T-cell (primary cell): ENCODE data around the gene VPS41. TPM values are rescaled to one million over a fixed set of nuclear protein-coding genes. Genes with fewer than 3 reads are reported as not detected.

Experiments
- ATAC-seq, 4 experiments: fragments of 200-7000 bp in 3 of 4; fragments of 150-1000 bp in 1 of 4; cut with Tn5 transposase; replicated peaks in 1 of 4; 1 replicate in 3 of 4; 2 replicates in 1 of 4; pipeline ENCODE4 v1.10.0; 2021; ENCODE audit warnings: moderate library complexity in 3 of 4, mild to moderate bottlenecking in 2 of 4, moderate number of reproducible peaks in 1 of 4
- CTCF ChIA-PET, 2 donors: fragments of 300-600 bp; sonication (Branson Sonifier 250); formaldehyde crosslinking; loops; one replicate each; lab custom pipeline; 2022; ENCODE audit warnings: antibody characterized with exemption in 2 of 2; lab: Charles Lee
- POLR2A ChIA-PET, 2 donors: fragments of 300-600 bp; sonication (Branson Sonifier 250); formaldehyde crosslinking; loops; one replicate each; lab custom pipeline; 2022; ENCODE audit warnings: antibody characterized with exemption in 2 of 2; lab: Charles Lee
- DNase-seq, 35 experiments: peaks; one replicate each; pipeline versions ENCODE4 v3.0.0 to v3.0.0-alpha.2; 2013 to 2023
- H3K27ac ChIP-seq: one replicate; pipeline ENCODE4 v1.5.1; 2013; ENCODE audit warnings: low read length
- H3K27me3 ChIP-seq, 2 experiments: replicated peaks in 1 of 2; 1 replicate in 1 of 2; 2 replicates in 1 of 2; pipeline versions ENCODE4 v1.6.1 to v1.7.0; 2013; ENCODE audit warnings: low read length in 1 of 2, mixed read lengths in 1 of 2; ENCODE audit not compliant: control insufficient read depth in 2 of 2, insufficient read depth in 2 of 2; ENCODE audit errors: extremely low read depth in 1 of 2
- H3K36me3 ChIP-seq, 2 donors: 1 replicate in 1 of 2; 2 replicates in 1 of 2; pipeline versions ENCODE4 v1.6.1 to v1.7.0; 2013; ENCODE audit warnings: low read length in 1 of 2; ENCODE audit not compliant: control insufficient read depth in 2 of 2, insufficient read depth in 1 of 2; ENCODE audit errors: extremely low read depth in 1 of 2
- H3K4me1 ChIP-seq, 2 experiments: 1 replicate in 1 of 2; 2 replicates in 1 of 2; pipeline versions ENCODE4 v1.6.1 to v1.7.0; 2013; ENCODE audit warnings: low read length in 2 of 2, mixed read lengths in 1 of 2; ENCODE audit not compliant: insufficient read depth in 2 of 2, control insufficient read depth in 1 of 2; ENCODE audit errors: extremely low read depth in 1 of 2
- H3K4me3 ChIP-seq, 2 donors: 1 replicate in 1 of 2; 2 replicates in 1 of 2; pipeline versions ENCODE4 v1.5.1 to v1.7.0; 2013; ENCODE audit warnings: mild to moderate bottlenecking in 2 of 2, low read length in 1 of 2, moderate library complexity in 1 of 2; ENCODE audit not compliant: control insufficient read depth in 1 of 2; ENCODE audit errors: extremely low read depth in 1 of 2
- H3K9me3 ChIP-seq: 2 replicates; pipeline ENCODE4 v1.7.0; 2013
- H3K27ac Mint-ChIP-seq, 2 donors: one replicate each; pipeline ENCODE4 v1.8.0; 2020 to 2021; ENCODE audit warnings: mild to moderate bottlenecking in 2 of 2, mixed read lengths in 2 of 2
- H3K27me3 Mint-ChIP-seq, 2 donors: one replicate each; pipeline ENCODE4 v1.8.0; 2021 to 2022; ENCODE audit warnings: mixed read lengths in 2 of 2
- H3K36me3 Mint-ChIP-seq: one replicate; pipeline ENCODE4 v1.8.0; 2021; ENCODE audit warnings: mixed read lengths
- H3K4me1 Mint-ChIP-seq, 3 donors: one replicate each; pipeline ENCODE4 v1.8.0; 2020 to 2022; ENCODE audit warnings: mixed read lengths in 3 of 3, mild to moderate bottlenecking in 1 of 3
- H3K4me3 Mint-ChIP-seq, 3 donors: one replicate each; pipeline ENCODE4 v1.8.0; 2020 to 2022; ENCODE audit warnings: mild to moderate bottlenecking in 3 of 3, mixed read lengths in 3 of 3, moderate library complexity in 3 of 3
- H3K9me3 Mint-ChIP-seq, 3 donors: one replicate each; pipeline ENCODE4 v1.8.0; 2020 to 2022; ENCODE audit warnings: mixed read lengths in 3 of 3
- WGBS: methylation state at CpG from one replicate; pipeline ENCODE4 v1.1.5; 2013; ENCODE audit warnings: missing lambda C conversion rate; ENCODE audit not compliant: insufficient coverage; 5-methylcytosine and 5-hydroxymethylcytosine counted together
- total RNA-seq, 35 experiments: library from RNA in 6 of 35; stranded (reverse) in 6 of 35; fragments of 120-200 nt in 1 of 35; gene quantifications; one replicate each; pipeline versions ENCODE4 v1.2.1 to v1.2.4 and lab custom pipeline; 2013 to 2026

The VPS41 gene
- total RNA-seq, 5 donors from 2014 or later (not counting 1 experiment from before 2014, with no cell fraction given): 45.6 to 68.3 (median 55.3) TPM

GRCh38 chr7:38702002-38702535, 206.9 kb downstream of the VPS41 start:
- H3K9me3 ChIP-seq: no peaks in the 10 kb centered on the region
- H3K4me3 ChIP-seq: no peak overlapping the region
- H3K27ac Mint-ChIP-seq: no peak overlapping the region
- H3K9me3 Mint-ChIP-seq: peaks cover 0 to 3% (median 3%) of the 10 kb centered on the region in 3 donors
- peaks cover 0 to 4% of the 10 kb centered on the region in 2 experiments for H3K27me3 ChIP-seq
- no peaks in the 10 kb centered on the region for H3K36me3 ChIP-seq
- H3K4me1 ChIP-seq: no peaks in the 10 kb centered on the region
- ChIA-PET POLR2A (no interaction called here), CTCF (interaction anchor here in 1 of 2 donors (0.8 kb wide), 1 partner anchor 29 kb away, joined by 3 read pairs; no protein-coding TSS in a partner anchor)
- no peaks in the 10 kb centered on the region for H3K4me1 Mint-ChIP-seq
- H3K4me3 Mint-ChIP-seq: no peak overlapping the region
- no peak overlapping the region for H3K27ac ChIP-seq
- DNase-seq: no peak
- WGBS: 91% methylated on average over 7 of the region's 10 CpGs
- no peak for ATAC-seq
- peaks cover 16 to 27% of the 10 kb centered on the region in 2 donors for H3K27me3 Mint-ChIP-seq
- no peaks in the 10 kb centered on the region for H3K36me3 Mint-ChIP-seq

GRCh38 chr7:38700116-38700515, 208.9 kb downstream of the VPS41 start:
- DNase-seq (no peak), ATAC-seq (no peak)
- peaks cover 0 to 2% (median 0%) of the 10 kb centered on the region in 3 donors for H3K9me3 Mint-ChIP-seq
- Histone ChIP-seq H3K4me3 (no peak overlapping the region), H3K4me1 (no peaks in the 10 kb centered on the region), H3K36me3 (no peaks in the 10 kb centered on the region), H3K9me3 (no peaks in the 10 kb centered on the region), H3K27ac (no peak overlapping the region), H3K27me3 (peaks cover 0 to 4% of the 10 kb centered on the region in 2 experiments)
- H3K27ac Mint-ChIP-seq: no peak overlapping the region
- peaks cover 16 to 22% of the 10 kb centered on the region in 2 donors for H3K27me3 Mint-ChIP-seq
- H3K4me1 Mint-ChIP-seq: no peaks in the 10 kb centered on the region
- 60% methylated on average over 3 of the region's 5 CpGs for WGBS
- no peak overlapping the region for H3K4me3 Mint-ChIP-seq
- POLR2A ChIA-PET: no interaction called here
- CTCF ChIA-PET: no interaction called here
- H3K36me3 Mint-ChIP-seq: no peaks in the 10 kb centered on the region

GRCh38 chr7:38699471-38699870, 209.5 kb downstream of the VPS41 start:
- Histone ChIP-seq H3K9me3 (no peaks in the 10 kb centered on the region), H3K36me3 (no peaks in the 10 kb centered on the region), H3K4me3 (no peak overlapping the region), H3K27ac (no peak overlapping the region), H3K27me3 (peaks cover 0 to 4% of the 10 kb centered on the region in 2 experiments), H3K4me1 (no peaks in the 10 kb centered on the region)
- no peak for DNase-seq
- peaks cover 0 to 7% (median 2%) of the 10 kb centered on the region in 3 donors for H3K9me3 Mint-ChIP-seq
- WGBS: no CpG with 5 or more reads among the region's 3 CpGs
- no peak overlapping the region for H3K27ac Mint-ChIP-seq
- no peak for ATAC-seq
- no peak overlapping the region for H3K4me3 Mint-ChIP-seq
- H3K27me3 Mint-ChIP-seq: peaks cover 16 to 22% of the 10 kb centered on the region in 2 donors
- ChIA-PET POLR2A (no interaction called here), CTCF (no interaction called here)
- no peaks in the 10 kb centered on the region for H3K4me1 Mint-ChIP-seq
- H3K36me3 Mint-ChIP-seq: no peaks in the 10 kb centered on the region

GRCh38 chr7:38694326-38694725, 214.7 kb downstream of the VPS41 start:
- no peak overlapping the region for H3K4me3 ChIP-seq
- DNase-seq (no peak), ATAC-seq (no peak)
- no peak overlapping the region for H3K4me3 Mint-ChIP-seq
- H3K9me3 ChIP-seq: no peaks in the 10 kb centered on the region
- CTCF ChIA-PET: no interaction called here
- POLR2A ChIA-PET: no interaction called here
- H3K4me1 Mint-ChIP-seq: no peaks in the 10 kb centered on the region
- no peaks in the 10 kb centered on the region for H3K27me3 Mint-ChIP-seq
- H3K27ac Mint-ChIP-seq: no peak overlapping the region
- H3K4me1 ChIP-seq: no peaks in the 10 kb centered on the region
- no CpG with 5 or more reads among the region's 3 CpGs for WGBS
- H3K9me3 Mint-ChIP-seq: peaks cover 0 to 7% (median 2%) of the 10 kb centered on the region in 3 donors
- no peaks in the 10 kb centered on the region for H3K36me3 Mint-ChIP-seq
- peaks cover 0 to 5% of the 10 kb centered on the region in 2 experiments for H3K27me3 ChIP-seq
- no peaks in the 10 kb centered on the region for H3K36me3 ChIP-seq
- no peak overlapping the region for H3K27ac ChIP-seq

GRCh38 chr7:38686888-38687287, 222.1 kb downstream of the VPS41 start:
- POLR2A ChIA-PET: no interaction called here
- DNase-seq (no peak), ATAC-seq (no peak)
- Histone ChIP-seq H3K36me3 (no peaks in the 10 kb centered on the region), H3K9me3 (no peaks in the 10 kb centered on the region), H3K4me1 (no peaks in the 10 kb centered on the region), H3K27ac (no peak overlapping the region), H3K27me3 (peaks cover 0 to 12% of the 10 kb centered on the region in 2 experiments), H3K4me3 (no peak overlapping the region)
- Mint-ChIP-seq H3K27ac (no peak overlapping the region), H3K9me3 (peaks cover 0 to 4% (median 0%) of the 10 kb centered on the region in 3 donors), H3K36me3 (no peaks in the 10 kb centered on the region), H3K27me3 (peaks cover 5 to 9% of the 10 kb centered on the region in 2 donors), H3K4me1 (no peaks in the 10 kb centered on the region), H3K4me3 (no peak overlapping the region)
- CTCF ChIA-PET: no interaction called here
- WGBS: 90% methylated on average over 2 of the region's 7 CpGs

GRCh38 chr7:38685851-38686250, 223.1 kb downstream of the VPS41 start:
- Mint-ChIP-seq H3K4me1 (no peaks in the 10 kb centered on the region), H3K4me3 (no peak overlapping the region), H3K27me3 (peaks cover 7 to 11% of the 10 kb centered on the region in 2 donors), H3K27ac (no peak overlapping the region), H3K9me3 (peaks cover 0 to 4% (median 0%) of the 10 kb centered on the region in 3 donors), H3K36me3 (no peaks in the 10 kb centered on the region)
- Histone ChIP-seq H3K9me3 (no peaks in the 10 kb centered on the region), H3K36me3 (no peaks in the 10 kb centered on the region), H3K4me3 (no peak overlapping the region), H3K4me1 (no peaks in the 10 kb centered on the region), H3K27ac (no peak overlapping the region), H3K27me3 (peaks cover 0 to 10% of the 10 kb centered on the region in 2 experiments)
- POLR2A ChIA-PET: no interaction called here
- CTCF ChIA-PET: no interaction called here
- ATAC-seq (no peak), DNase-seq (no peak)
- WGBS: 96% methylated on average over 21 of the region's 21 CpGs
